ENCODE data around the gene TMED10.
A peak's percentile ranks its signal among the peaks of the same experiment; 100 is the strongest.
"Not testable (repeated sequence)": the region's sequence is repeated elsewhere in the genome, so short reads cannot be mapped to it uniquely, and the experiment has no call there.

TMED10 gene

DNA sequence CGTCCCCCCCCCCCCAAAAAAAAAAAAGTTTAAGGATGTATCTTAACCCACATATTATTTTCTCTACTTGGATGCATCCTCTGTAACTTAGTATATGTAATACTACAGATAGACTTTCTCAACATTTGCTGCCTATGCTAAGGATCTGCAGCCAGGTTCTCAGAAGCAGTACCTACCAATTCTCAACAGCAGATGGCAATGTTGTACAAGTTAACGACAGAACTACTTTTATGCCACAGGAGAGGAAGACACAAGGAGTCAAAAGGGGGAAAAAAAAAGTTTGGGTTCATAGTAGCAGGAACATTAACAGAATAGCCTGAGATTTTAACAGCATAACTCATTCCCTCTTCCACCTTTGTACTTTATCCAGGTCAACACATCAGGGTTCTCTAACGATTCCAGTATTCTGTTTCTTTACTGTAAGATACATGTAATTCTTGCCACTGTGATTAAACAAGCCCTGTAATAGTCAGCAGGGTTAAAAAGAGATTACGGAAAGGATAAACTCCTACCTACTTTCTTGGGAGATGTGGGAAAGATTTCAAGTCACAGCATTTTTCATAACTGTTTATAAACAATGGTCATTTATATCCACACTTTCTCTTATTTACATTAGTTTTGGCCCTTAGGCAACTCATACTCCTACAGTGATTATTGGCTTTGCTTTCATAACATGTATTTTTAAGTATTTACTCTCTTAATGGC is 43.9 kb downstream of the TMED10 start:
- CTCF ChIA-PET = interaction anchor here (0.6 to 1.3 kb wide), 4 partner anchors 8 to 51 kb away, joined by 3 to 8 read pairs (median 4); no protein-coding TSS in a partner anchor
- peak; percentile 46 for DNase-seq (ENCODE audit: low spot score)
- POLR2A ChIA-PET (ENCODE audit: low non-redundant PET) = interaction anchor here (0.7 kb wide), 1 partner anchor 170 kb away, joined by 4 read pairs; no protein-coding TSS in a partner anchor
- peak overlapping the region; percentile 32; the same call in 1 of the 2 replicates for H3K27ac ChIP-seq
- TF ChIP-seq, protein P1, sequence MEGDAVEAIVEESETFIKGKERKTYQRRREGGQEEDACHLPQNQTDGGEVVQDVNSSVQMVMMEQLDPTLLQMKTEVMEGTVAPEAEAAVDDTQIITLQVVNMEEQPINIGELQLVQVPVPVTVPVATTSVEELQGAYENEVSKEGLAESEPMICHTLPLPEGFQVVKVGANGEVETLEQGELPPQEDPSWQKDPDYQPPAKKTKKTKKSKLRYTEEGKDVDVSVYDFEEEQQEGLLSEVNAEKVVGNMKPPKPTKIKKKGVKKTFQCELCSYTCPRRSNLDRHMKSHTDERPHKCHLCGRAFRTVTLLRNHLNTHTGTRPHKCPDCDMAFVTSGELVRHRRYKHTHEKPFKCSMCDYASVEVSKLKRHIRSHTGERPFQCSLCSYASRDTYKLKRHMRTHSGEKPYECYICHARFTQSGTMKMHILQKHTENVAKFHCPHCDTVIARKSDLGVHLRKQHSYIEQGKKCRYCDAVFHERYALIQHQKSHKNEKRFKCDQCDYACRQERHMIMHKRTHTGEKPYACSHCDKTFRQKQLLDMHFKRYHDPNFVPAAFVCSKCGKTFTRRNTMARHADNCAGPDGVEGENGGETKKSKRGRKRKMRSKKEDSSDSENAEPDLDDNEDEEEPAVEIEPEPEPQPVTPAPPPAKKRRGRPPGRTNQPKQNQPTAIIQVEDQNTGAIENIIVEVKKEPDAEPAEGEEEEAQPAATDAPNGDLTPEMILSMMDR (conservative IDR thresholded peaks at IDR 0.05; ENCODE audit: low read depth) = peak; percentile 66

DNA sequence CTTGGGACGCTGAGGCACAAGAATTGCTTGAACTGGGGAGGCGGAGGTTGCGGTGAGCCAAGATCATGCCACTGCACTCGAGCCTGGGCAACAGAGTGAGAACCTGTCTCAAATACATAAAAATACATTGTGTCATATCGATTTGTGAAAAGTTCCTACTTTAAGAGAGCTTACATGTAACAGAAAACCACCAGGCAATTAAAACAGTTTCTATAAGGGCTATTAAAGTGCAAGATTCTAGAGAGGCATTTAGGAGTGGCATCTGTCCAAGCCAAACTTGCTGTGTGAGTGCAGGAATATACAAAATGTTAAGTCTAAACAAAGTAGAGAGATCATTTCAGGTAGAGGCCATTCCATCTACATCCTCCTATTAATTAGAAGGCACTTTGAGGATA is 47.8 kb downstream of the TMED10 start:
- TF ChIP-seq, protein P1 (conservative IDR thresholded peaks at IDR 0.05; ENCODE audit: low read depth) = no peak
- ChIA-PET CTCF (interaction anchor here (0.8 kb wide), 1 partner anchor 39 kb away, joined by 3 read pairs; no protein-coding TSS in a partner anchor), POLR2A (ENCODE audit: low non-redundant PET) (no interaction called here)
- peak overlapping the region; percentile 44 for H3K27ac ChIP-seq
- DNase-seq (ENCODE audit: low spot score) = no peak

DNA sequence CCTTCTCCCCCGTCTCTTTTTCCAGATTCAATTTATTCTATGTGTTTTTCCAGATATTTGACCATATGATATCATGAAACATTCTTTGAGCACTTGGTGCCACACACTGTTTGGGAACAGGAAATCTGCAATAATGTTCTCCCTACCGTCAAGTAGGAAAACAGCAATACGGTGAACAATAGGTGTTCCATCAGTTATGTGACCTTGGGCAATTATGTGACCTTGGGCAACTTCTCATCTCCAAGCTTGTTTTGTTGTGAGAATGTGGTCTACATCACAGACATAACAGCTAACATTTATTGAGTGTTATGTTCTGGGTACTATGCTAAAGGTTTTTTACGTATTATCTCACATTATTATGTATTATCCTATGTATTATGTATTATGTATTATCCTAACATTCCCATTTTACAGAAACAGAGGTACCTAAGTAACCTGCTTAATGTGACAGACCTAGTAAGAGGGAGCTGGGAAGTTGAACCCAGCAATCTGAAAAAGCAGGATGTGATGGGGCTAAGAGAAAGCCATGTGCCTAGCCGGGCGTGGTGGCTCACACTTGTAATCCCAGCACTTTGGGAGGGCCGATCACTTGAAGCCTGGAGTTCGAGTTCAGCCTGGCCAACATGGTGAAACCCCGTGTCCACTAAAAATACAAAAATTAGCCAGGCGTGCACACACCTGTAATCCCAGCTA is 48.4 kb downstream of the TMED10 start:
- POLR2A ChIA-PET (ENCODE audit: low non-redundant PET) = no interaction called here
- no peak for DNase-seq (ENCODE audit: low spot score)

DNA sequence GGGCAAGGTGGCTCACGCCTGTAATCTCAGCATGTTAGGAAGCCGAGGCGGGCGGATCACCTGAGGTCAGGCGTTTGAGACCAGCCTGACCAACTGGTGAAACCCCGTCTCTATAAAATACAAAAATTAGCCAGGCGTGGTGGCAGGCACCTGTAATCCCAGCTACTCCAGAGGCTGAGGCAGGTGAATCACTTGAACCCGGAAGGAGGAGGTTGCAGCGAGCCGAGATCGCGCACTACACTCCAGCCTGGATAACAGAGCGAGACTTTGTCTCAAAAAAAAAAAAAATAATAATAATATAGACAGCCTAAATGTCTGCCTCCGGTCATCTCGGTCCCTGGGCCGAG is 49.0 kb downstream of the TMED10 start:
- DNase-seq (ENCODE audit: low spot score); POLR2A ChIA-PET (ENCODE audit: low non-redundant PET): not testable (repeated sequence)
- CTCF ChIA-PET = interaction anchor here (0.7 kb wide), 1 partner anchor 269 kb away, joined by 3 read pairs; no protein-coding TSS in a partner anchor
- peak overlapping the region; percentile 92 for H3K27ac ChIP-seq

More for the DNA sequence above, 48.4 kb downstream of the TMED10 start:
- H3K27ac ChIP-seq = peak overlapping the region; percentile 92
- TF ChIP-seq, protein P1 (conservative IDR thresholded peaks at IDR 0.05; ENCODE audit: low read depth) = no peak
- CTCF ChIA-PET = interaction anchor here (0.7 to 0.8 kb wide), 2 partner anchors 39 to 269 kb away, joined by 3 read pairs; no protein-coding TSS in a partner anchor

GRCh38 chr14:75126679-75127473 is 49.5 kb downstream of the TMED10 start, which contains the start of gene NEK9:
NEK9 (minus strand) TSS chr14:75127048; CDS start chr14:75126921, 127 bp downstream.
- TF ChIP-seq, protein P1 (conservative IDR thresholded peaks at IDR 0.05; ENCODE audit: low read depth) = no peak
- H3K27ac ChIP-seq = peak within 1 kb of the TSS; percentile 92
- ChIA-PET CTCF (interaction anchor here (0.7 kb wide), 1 partner anchor 270 kb away, joined by 3 read pairs; no protein-coding TSS in a partner anchor), POLR2A (ENCODE audit: low non-redundant PET) (no interaction called here)
- peak; percentile 92 for DNase-seq (ENCODE audit: low spot score)

GRCh38 chr14:75126121-75126544 is 50.3 kb downstream of the TMED10 start:
- peak overlapping the region; percentile 92 for H3K27ac ChIP-seq
- CTCF ChIA-PET = interaction anchor here (0.6 kb wide), 1 partner anchor 11 kb away, joined by 3 read pairs; no protein-coding TSS in a partner anchor
- TF ChIP-seq, protein P1 (conservative IDR thresholded peaks at IDR 0.05; ENCODE audit: low read depth) = no peak
- DNase-seq (ENCODE audit: low spot score) = peak; percentile 8
- POLR2A ChIA-PET (ENCODE audit: low non-redundant PET) = interaction anchor here (0.8 to 0.9 kb wide), 2 partner anchors 170 to 176 kb away, joined by 3 to 11 read pairs; no protein-coding TSS in a partner anchor
